ENCODE data around the gene PGF. TPM values are rescaled to one million over a fixed set of nuclear protein-coding genes. Genes with fewer than 3 reads are reported as not detected.

The PGF gene
- total RNA-seq, 4 donors from 2014 or later = 1.6 to 42.3 (median 6.2) TPM

GRCh38 chr14:74949191-74949601, 6.2 kb downstream of the PGF start:
- Histone ChIP-seq H3K36me3 (peaks cover 0 to 7% (median 0%) of the 10 kb centered on the region in 3 donors), H3K4me1 (peaks cover 28 to 77% (median 35%) of the 10 kb centered on the region in 3 donors), H3K27ac (peak overlapping the region in 3 of 4 donors; percentile 66 to 76 (median 71)), H3K27me3 (no peaks in the 10 kb centered on the region), H3K9me3 (no peaks in the 10 kb centered on the region), H3K4me3 (no peak overlapping the region)
- intact Hi-C loops (cut with DNase I) = loop anchor here (5.0 kb wide), 1 partner anchor 133 kb away; no protein-coding TSS in a partner anchor
- no peak for DNase-seq
- WGBS, 2 donors = 87 to 88% methylated on average over 5 to 6 of the region's 16 CpGs
- TF ChIP-seq POLR2A (IDR thresholded peaks at IDR 0.05) (no peak), CTCF (IDR thresholded peaks at IDR 0.05) (no peak)

- Histone ChIP-seq H3K27ac (peak overlapping the region; percentile 57 to 76 (median 68)), H3K27me3 (no peaks in the 10 kb centered on the region), H3K9me3 (no peaks in the 10 kb centered on the region), H3K4me1 (peaks cover 24 to 70% (median 28%) of the 10 kb centered on the region in 3 donors), H3K36me3 (peaks cover 0 to 7% (median 0%) of the 10 kb centered on the region in 3 donors), H3K4me3 (peak overlapping the region in 3 of 4 donors; percentile 17 to 37 (median 25))
- intact Hi-C loops (cut with DNase I) = loop anchor here (5.0 kb wide), 1 partner anchor 134 kb away; no protein-coding TSS in a partner anchor
- 45 to 65% methylated on average over 2 to 5 of the region's 23 CpGs for WGBS, 2 donors
- DNase-seq = no peak
- TF ChIP-seq CTCF (IDR thresholded peaks at IDR 0.05) (no peak), POLR2A (IDR thresholded peaks at IDR 0.05) (no peak)
These were observed 6.9 kb downstream of the PGF start for GRCh38 chr14:74948228-74949175.

- Histone ChIP-seq H3K27me3 (no peaks in the 10 kb centered on the region), H3K9me3 (no peaks in the 10 kb centered on the region), H3K36me3 (peaks cover 0 to 7% (median 0%) of the 10 kb centered on the region in 3 donors), H3K27ac (peak overlapping the region; percentile 57 to 76 (median 68)), H3K4me1 (peaks cover 19 to 66% (median 21%) of the 10 kb centered on the region in 3 donors), H3K4me3 (peak overlapping the region in 3 of 4 donors; percentile 17 to 37 (median 25))
- WGBS, 2 donors = 62 to 92% methylated on average over 4 to 8 of the region's 13 CpGs
- DNase-seq = no peak
- intact Hi-C loops (cut with DNase I) = loop anchor here (5.0 kb wide), 1 partner anchor 135 kb away; no protein-coding TSS in a partner anchor
- TF ChIP-seq CTCF (IDR thresholded peaks at IDR 0.05) (no peak), POLR2A (IDR thresholded peaks at IDR 0.05) (no peak)
These were observed 7.8 kb downstream of the PGF start for GRCh38 chr14:74947353-74948227.

GRCh38 chr14:74946659-74947281, 8.6 kb downstream of the PGF start:
- H3K27ac ChIP-seq = peak overlapping the region; percentile 57 to 76 (median 68)
- H3K4me3 ChIP-seq = peak overlapping the region in 2 of 4 donors; percentile 13 to 28
- no peaks in the 10 kb centered on the region for H3K27me3 ChIP-seq
- DNase-seq = no peak
- intact Hi-C loops (cut with DNase I) = loop anchor here (5.0 kb wide), 1 partner anchor 136 kb away; no protein-coding TSS in a partner anchor
- no peak for TF ChIP-seq CTCF (IDR thresholded peaks at IDR 0.05)
- no peak for TF ChIP-seq POLR2A (IDR thresholded peaks at IDR 0.05)
- H3K36me3 ChIP-seq = peaks cover 0 to 7% (median 0%) of the 10 kb centered on the region in 3 donors
- no peaks in the 10 kb centered on the region for H3K9me3 ChIP-seq
- 29 to 40% methylated on average over 1 to 2 of the region's 5 CpGs for WGBS, 2 donors
- H3K4me1 ChIP-seq = peaks cover 27 to 66% (median 28%) of the 10 kb centered on the region in 3 donors

Data from esophagus squamous epithelium (tissue), 5 donors.